DMS53 treated with DMSO at 0.1 percent for 48 hours (cell line): ENCODE results near the gene PIAS4.

Source experiments
- DNase-seq: peaks from one replicate; lab custom pipeline; 2025; ENCODE audit not compliant: unreplicated experiment; lab: John Stamatoyannopoulos, UW

Gene PIAS4

GRCh38 chr19:4058693-4059452, 51.3 kb downstream of the PIAS4 start:
- DNase-seq, result no peak

- no peak for DNase-seq
Observed at GRCh38 chr19:4059453-4059871, 51.9 kb downstream of the PIAS4 start.

GRCh38 chr19:4059891-4060620, 52.5 kb downstream of the PIAS4 start:
- no peak for DNase-seq

GRCh38 chr19:4060621-4061177, 53.2 kb downstream of the PIAS4 start:
- no peak for DNase-seq

GRCh38 chr19:4061178-4061682, 53.7 kb downstream of the PIAS4 start:
- no peak for DNase-seq

GRCh38 chr19:4061683-4062418, 54.3 kb downstream of the PIAS4 start:
- peak; percentile 84 for DNase-seq

- no peak for DNase-seq
Observed at GRCh38 chr19:4062419-4063368, 55.2 kb downstream of the PIAS4 start.

- no peak for DNase-seq
Observed at GRCh38 chr19:4063369-4064148, 56.0 kb downstream of the PIAS4 start.

GRCh38 chr19:4064149-4064495, 56.6 kb downstream of the PIAS4 start:
- no peak for DNase-seq

- DNase-seq, result no peak
Observed at GRCh38 chr19:4064496-4065260, 57.1 kb downstream of the PIAS4 start.

GRCh38 chr19:4065430-4066175, 58.1 kb downstream of the PIAS4 start:
- DNase-seq, result peak; percentile 71

GRCh38 chr19:4066176-4066606, 58.7 kb downstream of the PIAS4 start:
- no peak for DNase-seq

GRCh38 chr19:4066682-4067395, 59.3 kb downstream of the PIAS4 start, which contains the start of gene ZBTB7A:
Gene ZBTB7A, minus strand, starts transcription at chr19:4066899. Its CDS starts 11,667 bp downstream, at chr19:4055232.
- peak; percentile 19 for DNase-seq

- DNase-seq, result no peak
Observed at GRCh38 chr19:4067396-4068046, 60.0 kb downstream of the PIAS4 start.

GRCh38 chr19:4068047-4068966, 60.8 kb downstream of the PIAS4 start:
- DNase-seq, result no peak
